LNCaP clone FGC (cell line): ENCODE measurements around the gene PTGER1.
A peak's percentile ranks its signal among the peaks of the same experiment; 100 is the strongest.

ENCODE experiments used
- DNase-seq: peaks from one replicate; pipeline ENCODE4 v3.0.0-alpha.2; 2011; ENCODE audit warnings: low read depth
- H3K4me3 ChIP-seq: 2 replicates; pipeline ENCODE4 v1.5.1; 2011; ENCODE audit warnings: mild to moderate bottlenecking, low read depth, low read length, control low read depth
- CTCF ChIP-seq: IDR thresholded peaks from 2 replicates; pipeline ENCODE4 v1.5.1; 2012; ENCODE audit warnings: mild to moderate bottlenecking; ENCODE audit not compliant: control insufficient read depth, insufficient read depth; ENCODE audit errors: extremely low read depth

The PTGER1 gene

DNA sequence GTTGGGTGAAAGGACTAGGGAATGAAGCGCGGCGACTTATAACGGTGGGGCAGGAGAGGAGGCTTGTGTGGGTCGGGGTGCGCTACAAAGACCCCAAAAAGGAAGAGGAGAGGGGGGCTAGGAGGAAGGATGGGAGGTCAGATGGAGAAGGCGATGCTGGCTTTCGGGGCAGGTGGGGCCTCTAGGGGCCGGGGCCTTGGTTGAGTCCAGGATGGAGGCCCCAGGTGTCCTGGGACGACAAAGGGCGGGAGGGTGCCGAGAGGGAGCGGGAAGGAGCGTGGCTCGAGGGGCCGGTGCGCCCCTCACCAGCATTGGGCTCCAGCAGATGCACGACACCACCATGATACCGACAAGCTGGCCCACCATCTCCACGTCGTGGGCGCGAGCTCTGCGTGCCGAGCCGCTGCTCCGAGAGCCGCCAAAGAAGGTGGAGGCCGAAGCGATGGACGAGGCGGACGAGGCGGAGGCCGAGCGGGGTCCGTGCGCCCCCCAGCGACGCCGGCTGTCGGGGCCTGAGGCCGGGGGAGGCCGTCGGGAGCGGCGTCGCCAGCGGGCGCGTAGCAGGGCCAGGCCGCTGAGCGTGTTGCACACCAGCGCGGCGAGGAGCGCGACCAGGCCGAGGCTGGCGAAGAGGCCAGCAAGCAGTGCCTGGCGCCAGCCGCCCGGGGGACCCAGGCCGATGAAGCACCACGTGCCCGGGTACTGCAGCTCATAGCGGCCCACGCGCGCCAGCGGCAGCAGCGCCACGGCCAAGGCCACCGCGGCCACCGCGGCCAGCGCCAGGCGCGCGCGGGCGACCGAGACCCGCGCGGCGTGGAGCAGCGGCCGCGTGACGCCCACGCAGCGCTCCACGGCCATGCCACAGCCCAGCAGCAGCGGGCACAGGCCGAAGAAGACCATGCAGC is 1.8 kb downstream of the PTGER1 start:
- no peak overlapping the region for H3K4me3 ChIP-seq
- DNase-seq, result no peak
- TF ChIP-seq CTCF, result no peak

DNA sequence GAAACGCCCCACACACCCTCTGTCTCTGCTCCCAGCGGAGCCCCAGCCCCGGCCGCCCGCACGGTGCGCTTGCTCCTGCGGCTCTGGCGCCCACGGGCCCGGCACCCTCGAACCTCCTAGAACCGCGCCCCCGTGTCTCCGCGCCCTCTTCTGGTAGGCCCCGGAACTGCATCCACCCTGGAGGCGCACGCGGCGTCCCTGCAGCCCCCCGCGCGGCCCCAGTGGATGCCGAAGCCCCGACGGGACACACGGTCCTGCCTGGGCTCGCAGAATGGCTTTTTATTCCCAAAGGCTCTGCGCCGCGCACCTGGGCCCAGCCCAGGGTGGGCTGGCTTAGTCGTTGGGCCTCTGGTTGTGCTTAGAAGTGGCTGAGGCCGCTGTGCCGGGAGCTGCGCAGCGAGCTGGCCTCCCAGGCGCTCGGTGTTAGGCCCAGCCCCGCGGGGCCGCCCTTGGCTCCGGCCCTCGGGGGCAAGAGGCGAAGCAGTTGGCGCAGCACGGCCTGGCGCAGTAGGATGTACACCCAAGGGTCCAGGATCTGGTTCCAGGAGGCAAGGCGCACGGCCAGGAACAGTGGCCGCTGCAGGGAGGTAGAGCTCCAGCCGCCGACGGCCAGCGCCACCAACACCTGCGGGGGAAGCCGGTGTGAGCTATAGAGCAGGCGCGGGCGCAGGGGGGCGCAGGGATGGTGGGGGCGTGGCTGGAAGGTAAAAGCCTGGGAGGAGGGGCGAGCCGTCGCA is 2.8 kb downstream of the PTGER1 start:
- DNase-seq, result no peak
- H3K4me3 ChIP-seq, result no peak overlapping the region
- TF ChIP-seq CTCF, result peak; percentile 89

DNA sequence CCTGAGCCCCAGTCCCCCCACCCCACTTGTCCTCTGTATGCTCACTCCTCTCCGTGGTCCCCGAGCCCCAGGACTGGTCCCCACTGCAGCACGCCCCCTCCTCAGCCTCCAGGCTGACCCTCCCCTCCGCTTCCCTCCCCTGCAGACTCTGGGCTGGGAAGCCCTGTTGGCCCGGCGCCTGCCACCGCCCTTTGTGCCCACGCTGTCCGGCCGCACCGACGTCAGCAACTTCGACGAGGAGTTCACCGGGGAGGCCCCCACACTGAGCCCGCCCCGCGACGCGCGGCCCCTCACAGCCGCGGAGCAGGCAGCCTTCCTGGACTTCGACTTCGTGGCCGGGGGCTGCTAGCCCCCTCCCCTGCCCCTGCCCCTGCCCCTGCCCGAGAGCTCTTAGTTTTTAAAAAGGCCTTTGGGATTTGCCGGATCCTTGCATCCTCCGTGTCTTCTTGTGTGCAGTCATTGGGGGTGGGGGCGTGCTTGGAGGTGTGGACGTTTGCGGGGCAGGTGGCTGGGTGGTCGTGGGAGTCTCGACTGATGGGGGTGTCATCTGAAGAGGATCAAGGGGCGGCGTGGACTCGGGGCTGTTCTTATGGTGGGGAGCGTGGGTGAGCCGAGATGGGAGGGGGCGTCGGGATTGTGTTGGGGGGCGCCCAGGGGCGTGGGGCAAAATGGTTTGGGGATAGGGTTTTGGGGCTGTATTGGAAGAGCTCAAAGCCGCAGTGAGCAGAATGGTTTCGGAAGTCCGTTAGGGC is 3.5 kb downstream of the PTGER1 start:
- DNase-seq, result no peak
- no peak for TF ChIP-seq CTCF
- H3K4me3 ChIP-seq, result no peak overlapping the region

DNA sequence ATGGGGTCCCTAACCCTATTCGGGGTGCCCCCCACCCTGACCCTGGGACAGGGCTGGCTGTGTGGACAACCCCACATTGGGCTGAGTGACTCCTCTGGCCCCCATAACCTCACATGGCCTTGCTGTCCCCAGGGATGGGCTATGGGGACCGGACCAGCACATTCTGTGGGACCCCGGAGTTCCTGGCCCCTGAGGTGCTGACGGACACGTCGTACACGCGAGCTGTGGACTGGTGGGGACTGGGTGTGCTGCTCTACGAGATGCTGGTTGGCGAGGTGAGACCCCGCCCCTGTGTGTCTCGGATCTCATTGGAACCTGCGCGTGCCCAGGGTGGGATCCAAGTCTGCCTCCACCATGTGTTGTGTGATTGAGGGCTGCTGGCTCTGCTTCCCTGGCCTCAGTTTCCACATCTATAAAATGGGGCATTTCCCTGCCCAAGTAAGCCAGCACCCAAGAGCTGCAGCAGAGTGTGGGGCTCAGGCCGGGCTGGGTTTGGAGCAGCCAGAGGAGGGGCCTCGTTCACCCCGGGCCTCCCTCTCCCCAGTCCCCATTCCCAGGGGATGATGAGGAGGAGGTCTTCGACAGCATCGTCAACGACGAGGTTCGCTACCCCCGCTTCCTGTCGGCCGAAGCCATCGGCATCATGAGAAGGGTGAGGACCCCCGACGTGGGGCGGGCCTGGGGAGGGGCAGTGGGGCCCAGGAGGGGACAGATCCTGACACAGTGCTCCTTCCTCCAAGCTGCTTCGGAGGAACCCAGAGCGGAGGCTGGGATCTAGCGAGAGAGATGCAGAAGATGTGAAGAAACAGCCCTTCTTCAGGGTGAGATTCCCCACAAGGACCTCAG is 4.9 kb downstream of the PTGER1 start:
- H3K4me3 ChIP-seq, result no peak overlapping the region
- no peak for TF ChIP-seq CTCF
- no peak for DNase-seq

GRCh38 chr19:14467816-14468215 is 7.3 kb downstream of the PTGER1 start:
- H3K4me3 ChIP-seq, result no peak overlapping the region
- DNase-seq, result no peak
- no peak for TF ChIP-seq CTCF

DNA sequence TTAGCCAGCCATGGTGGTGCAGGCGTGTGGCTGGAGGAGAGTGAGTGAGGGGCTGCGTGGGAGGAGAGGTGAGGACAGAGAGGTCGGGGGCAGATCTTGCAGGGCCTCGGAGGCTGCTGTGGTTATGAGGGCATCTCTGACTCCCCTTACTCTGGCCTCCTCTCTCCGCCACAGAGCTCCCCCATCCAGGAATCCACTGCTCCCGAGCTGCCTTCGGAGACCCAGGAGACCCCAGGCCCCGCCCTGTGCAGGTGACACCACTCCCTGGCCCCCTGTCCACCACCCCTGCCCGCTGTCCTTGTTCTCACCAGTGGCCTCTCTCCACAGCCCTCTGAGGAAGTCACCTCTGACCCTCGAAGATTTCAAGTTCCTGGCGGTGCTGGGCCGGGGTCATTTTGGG is 7.8 kb downstream of the PTGER1 start:
- DNase-seq, result no peak
- H3K4me3 ChIP-seq, result no peak overlapping the region
- TF ChIP-seq CTCF, result no peak
